ENCODE measurements around the gene EPHA3. TPM values are rescaled to one million over a fixed set of nuclear protein-coding genes. Genes with fewer than 3 reads are reported as not detected.

The EPHA3 gene
- total and polyA plus RNA-seq, 2 of the 4 experiments (the other 2 are of a cell fraction) = 0.10 to 0.18 TPM

DNA sequence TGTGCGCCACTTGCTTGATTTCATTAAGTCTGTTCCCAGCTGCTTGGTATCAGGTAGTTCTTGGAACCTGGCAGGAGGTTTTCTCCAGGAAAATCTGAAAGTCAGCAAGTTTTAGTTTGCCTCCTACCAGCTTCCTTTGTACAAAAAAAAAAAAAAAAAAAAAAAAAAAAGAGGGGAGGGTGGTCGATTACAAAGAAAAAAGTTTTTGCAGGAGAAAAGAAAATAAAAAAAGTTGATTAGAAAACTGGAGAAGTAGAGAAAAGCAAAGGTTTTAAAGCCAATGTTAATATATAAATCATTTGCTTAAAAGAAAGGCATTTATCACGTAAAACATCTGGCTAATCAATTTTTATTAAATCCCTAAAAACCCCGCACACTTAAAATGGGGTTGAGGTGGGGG, 5.9 kb downstream of the EPHA3 start:
- in situ Hi-C loops (cut with MboI; ENCODE audit: low sequenced_read_pairs) (no loop called here), dilution Hi-C loops (cut with HindIII; ENCODE audit: low sequenced_read_pairs, unreplicated experiment) (no loop called here), intact Hi-C loops (cut with micrococcal nuclease) (loop anchor here (5.0 to 10.0 kb wide), 2 partner anchors 911 to 1071 kb away; no protein-coding TSS in a partner anchor)
- Histone ChIP-seq H3K4me2 (ENCODE audit: low read depth, low read length) (no peak overlapping the region), H3K79me1 (ENCODE audit: low read depth in 1 of 2, low read length in 2 of 2) (no peaks in the 10 kb centered on the region), H2BK15ac (ENCODE audit: low read depth, low read length) (no peak overlapping the region), H3K56ac (ENCODE audit: extremely low read depth, insufficient read depth, low read length) (no peak overlapping the region), H4K5ac (ENCODE audit: low read depth, low read length) (no peak overlapping the region), H4K91ac (ENCODE audit: insufficient read depth, low read depth, low read length) (no peak overlapping the region), H3K9me3 (ENCODE audit: control insufficient read depth, insufficient read depth, low read length) (no peaks in the 10 kb centered on the region), H3K27ac (ENCODE audit: insufficient read depth, low read length) (no peak overlapping the region), H3K14ac (replicated peaks; ENCODE audit: low read depth, low read length) (no peak overlapping the region), H3K36me3 (ENCODE audit: control insufficient read depth, insufficient read depth, low read length) (no peaks in the 10 kb centered on the region), H3K4ac (ENCODE audit: low read depth, low read length) (no peak overlapping the region), H3K9ac (ENCODE audit: low read depth, low read length) (no peak overlapping the region), H2BK5ac (ENCODE audit: low read depth, low read length, poor library complexity, severe bottlenecking) (no peak overlapping the region), H2AK9ac (replicated peaks; ENCODE audit: low read depth, low read length, poor library complexity) (no peak overlapping the region), H3K18ac (ENCODE audit: low read depth, low read length) (no peak overlapping the region), H3K27me3 (ENCODE audit: control insufficient read depth, insufficient read depth, low read length) (no peaks in the 10 kb centered on the region), H3K9me1 (ENCODE audit: insufficient read depth, low read length) (no peaks in the 10 kb centered on the region; the same call in 1 of the 2 replicates), H3K23ac (ENCODE audit: low read depth, low read length) (no peak overlapping the region), H2AK5ac (ENCODE audit: low read depth, low read length) (no peak overlapping the region), H2BK120ac (ENCODE audit: low read depth, low read length) (no peak overlapping the region), H4K20me1 (ENCODE audit: insufficient read depth, low read length) (no peaks in the 10 kb centered on the region), H3K4me1 (ENCODE audit: control insufficient read depth, insufficient read depth, low read length) (no peaks in the 10 kb centered on the region), H4K8ac (ENCODE audit: low read depth in 2 of 2, low read length in 2 of 2) (no peak overlapping the region), H2AFZ (replicated peaks; ENCODE audit: low read length, poor library complexity) (no peak overlapping the region), H2BK20ac (ENCODE audit: low read depth, low read length) (no peak overlapping the region), H3K4me3 (ENCODE audit: insufficient read depth, low read depth, low read length) (no peak overlapping the region)
- ATAC-seq (ENCODE audit: low read depth) = no peak
- BruUV-seq (replicated peaks) = no TSS peak
- no CpG with 5 or more reads among the region's 4 CpGs for WGBS, 2 experiments (ENCODE audit: extremely low coverage in 2 of 2, insufficient read length in 1 of 2)
- TF ChIP-seq MAFK (IDR thresholded peaks at IDR 0.05; ENCODE audit: low read depth, low read length) (no peak), RCOR1 (IDR thresholded peaks at IDR 0.05; ENCODE audit: insufficient replicate concordance, low read length) (no peak), MAZ (IDR thresholded peaks at IDR 0.05; ENCODE audit: borderline replicate concordance, low read depth, low read length) (no peak), RAD21 (IDR thresholded peaks at IDR 0.05; ENCODE audit: low read length) (no peak), BHLHE40 (IDR thresholded peaks at IDR 0.05; ENCODE audit: low read depth, low read length) (no peak), CHD1 (IDR thresholded peaks at IDR 0.05; ENCODE audit: low read depth, low read length) (no peak), RFX5 (IDR thresholded peaks at IDR 0.05; ENCODE audit: low read depth, low read length) (no peak), CEBPB (IDR thresholded peaks at IDR 0.05; ENCODE audit: low read depth, low read length) (no peak), NFE2L2 (IDR thresholded peaks at IDR 0.05; ENCODE audit: low read depth, low read length) (no peak), FOS (IDR thresholded peaks at IDR 0.05; ENCODE audit: low read depth, low read length) (no peak), SMC3 (IDR thresholded peaks at IDR 0.05; ENCODE audit: low read depth, low read length) (no peak), ELK1 (IDR thresholded peaks at IDR 0.05; ENCODE audit: borderline replicate concordance, low read depth, low read length) (no peak), CTCF (conservative IDR thresholded peaks at IDR 0.05; ENCODE audit: low read depth, low read length) (no peak), POLR2A (IDR thresholded peaks at IDR 0.05; ENCODE audit: low read depth, low read length) (no peak)
- TF ChIP-seq, protein P1, sequence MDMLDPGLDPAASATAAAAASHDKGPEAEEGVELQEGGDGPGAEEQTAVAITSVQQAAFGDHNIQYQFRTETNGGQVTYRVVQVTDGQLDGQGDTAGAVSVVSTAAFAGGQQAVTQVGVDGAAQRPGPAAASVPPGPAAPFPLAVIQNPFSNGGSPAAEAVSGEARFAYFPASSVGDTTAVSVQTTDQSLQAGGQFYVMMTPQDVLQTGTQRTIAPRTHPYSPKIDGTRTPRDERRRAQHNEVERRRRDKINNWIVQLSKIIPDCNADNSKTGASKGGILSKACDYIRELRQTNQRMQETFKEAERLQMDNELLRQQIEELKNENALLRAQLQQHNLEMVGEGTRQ (IDR thresholded peaks at IDR 0.05; ENCODE audit: low read depth, low read length) = no peak
- CTCF ChIA-PET = no interaction called here
- POLR2A ChIA-PET (ENCODE audit: unreplicated experiment) = no interaction called here
- no peak for DNase-seq
